Measurements from ENCODE around the gene TBC1D10B.
"Not testable (repeated sequence)": the region's sequence is repeated elsewhere in the genome, so short reads cannot be mapped to it uniquely, and the experiment has no call there.

TBC1D10B gene

GRCh38 chr16:30335028-30335597 lies 35.2 kb downstream of the TBC1D10B start:
- DNase-seq (ENCODE audit: low read depth), result peak; percentile 77

DNA sequence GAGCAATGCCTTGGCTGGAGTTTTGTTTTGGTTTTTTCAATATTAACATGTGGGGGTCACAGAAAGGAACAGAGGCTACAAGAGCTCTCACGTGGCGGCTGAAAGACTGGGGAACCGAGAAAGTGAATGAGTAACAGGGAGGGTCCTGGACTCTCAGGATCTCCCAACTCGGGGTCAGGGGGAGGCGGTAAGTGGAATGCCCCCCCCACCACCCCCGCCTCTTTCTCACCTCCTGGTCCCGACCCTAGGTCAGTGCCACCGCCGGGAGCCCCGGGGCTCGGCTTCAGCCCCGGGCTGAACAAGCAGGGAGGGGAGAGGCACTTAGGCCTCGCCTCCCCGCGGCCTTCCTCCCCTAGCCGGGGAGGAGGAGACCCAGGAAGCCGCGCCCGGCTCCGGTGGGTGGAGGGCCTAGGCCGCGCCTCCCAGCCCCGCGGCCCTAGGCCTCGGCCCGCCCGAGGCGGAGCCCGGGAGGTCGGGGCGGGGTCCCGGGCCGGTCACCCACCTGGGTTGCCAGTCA lies 35.8 kb downstream of the TBC1D10B start:
- peak; percentile 80 for DNase-seq (ENCODE audit: low read depth)

GRCh38 chr16:30324220-30324619 lies 46.1 kb downstream of the TBC1D10B start:
- DNase-seq (ENCODE audit: low read depth), result not testable (repeated sequence)

GRCh38 chr16:30318647-30319046 lies 51.6 kb downstream of the TBC1D10B start:
- not testable (repeated sequence) for DNase-seq (ENCODE audit: low read depth)

- DNase-seq (ENCODE audit: low read depth), result not testable (repeated sequence)
Measured at GRCh38 chr16:30310937-30311336, 59.4 kb downstream of the TBC1D10B start.

DNA sequence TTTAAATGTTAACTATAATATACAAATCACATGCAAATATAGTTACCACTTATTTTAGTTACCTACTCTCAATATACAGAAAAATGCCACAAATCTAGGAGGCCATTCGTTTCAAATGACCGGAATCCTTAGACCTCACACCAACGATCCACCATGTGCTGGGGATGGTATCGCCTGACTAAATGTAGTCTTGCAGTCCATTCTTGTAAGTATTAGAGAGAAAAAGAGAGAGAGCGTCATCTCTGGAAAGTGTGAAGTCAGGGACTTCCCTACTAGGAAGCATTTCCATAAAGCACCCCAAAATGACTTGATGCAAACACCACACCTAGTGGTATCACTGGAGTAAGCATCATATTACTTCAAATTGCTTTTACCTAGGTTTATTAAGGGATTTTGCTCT lies 61.0 kb downstream of the TBC1D10B start:
- not testable (repeated sequence) for DNase-seq (ENCODE audit: low read depth)

Measured in stimulated activated CD8-positive, alpha-beta memory T cell treated with anti-CD3 and anti-CD28 coated beads, Interleukin-4, amount 100 ng/mL, for 24 hours (primary cell).